ENCODE results near the gene HMGA1.

DNA sequence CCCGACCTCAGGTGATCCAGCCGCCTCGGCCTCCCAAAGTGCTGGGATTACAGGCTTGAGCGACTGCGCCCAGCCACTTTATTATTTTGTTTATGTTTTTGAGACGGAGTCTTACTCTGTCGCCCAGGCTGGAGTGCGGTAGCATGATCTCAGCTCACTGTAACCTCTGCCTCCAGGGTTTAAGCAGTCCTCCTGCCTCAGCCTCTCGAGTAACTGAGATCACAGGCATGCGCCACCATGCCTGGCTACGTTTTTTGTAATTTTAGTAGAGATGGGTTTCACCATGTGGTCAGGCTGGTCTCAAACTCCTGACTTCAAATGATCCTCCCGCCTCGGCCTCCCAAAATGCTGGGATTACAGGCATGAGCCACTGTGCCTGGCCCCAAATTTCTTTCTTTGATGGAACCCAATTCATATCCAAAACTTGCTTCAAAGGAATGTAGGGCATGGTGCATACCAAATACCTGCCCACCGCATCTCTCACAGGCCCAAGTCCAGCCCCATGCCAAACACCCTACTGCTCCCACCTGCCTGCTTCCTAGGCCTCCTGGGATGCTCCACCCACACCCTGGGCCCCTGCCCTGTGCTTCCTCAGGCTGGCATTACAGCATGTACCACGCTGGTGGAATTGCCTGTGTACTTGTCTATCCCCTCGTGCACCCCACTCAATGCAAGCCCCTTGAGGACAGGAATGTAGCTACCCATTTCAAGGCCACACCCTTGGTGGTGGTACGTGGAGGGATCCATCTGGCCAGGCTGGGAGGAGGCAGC lies 4.9 kb upstream of the HMGA1 start:
- TF ChIP-seq, protein P1, sequence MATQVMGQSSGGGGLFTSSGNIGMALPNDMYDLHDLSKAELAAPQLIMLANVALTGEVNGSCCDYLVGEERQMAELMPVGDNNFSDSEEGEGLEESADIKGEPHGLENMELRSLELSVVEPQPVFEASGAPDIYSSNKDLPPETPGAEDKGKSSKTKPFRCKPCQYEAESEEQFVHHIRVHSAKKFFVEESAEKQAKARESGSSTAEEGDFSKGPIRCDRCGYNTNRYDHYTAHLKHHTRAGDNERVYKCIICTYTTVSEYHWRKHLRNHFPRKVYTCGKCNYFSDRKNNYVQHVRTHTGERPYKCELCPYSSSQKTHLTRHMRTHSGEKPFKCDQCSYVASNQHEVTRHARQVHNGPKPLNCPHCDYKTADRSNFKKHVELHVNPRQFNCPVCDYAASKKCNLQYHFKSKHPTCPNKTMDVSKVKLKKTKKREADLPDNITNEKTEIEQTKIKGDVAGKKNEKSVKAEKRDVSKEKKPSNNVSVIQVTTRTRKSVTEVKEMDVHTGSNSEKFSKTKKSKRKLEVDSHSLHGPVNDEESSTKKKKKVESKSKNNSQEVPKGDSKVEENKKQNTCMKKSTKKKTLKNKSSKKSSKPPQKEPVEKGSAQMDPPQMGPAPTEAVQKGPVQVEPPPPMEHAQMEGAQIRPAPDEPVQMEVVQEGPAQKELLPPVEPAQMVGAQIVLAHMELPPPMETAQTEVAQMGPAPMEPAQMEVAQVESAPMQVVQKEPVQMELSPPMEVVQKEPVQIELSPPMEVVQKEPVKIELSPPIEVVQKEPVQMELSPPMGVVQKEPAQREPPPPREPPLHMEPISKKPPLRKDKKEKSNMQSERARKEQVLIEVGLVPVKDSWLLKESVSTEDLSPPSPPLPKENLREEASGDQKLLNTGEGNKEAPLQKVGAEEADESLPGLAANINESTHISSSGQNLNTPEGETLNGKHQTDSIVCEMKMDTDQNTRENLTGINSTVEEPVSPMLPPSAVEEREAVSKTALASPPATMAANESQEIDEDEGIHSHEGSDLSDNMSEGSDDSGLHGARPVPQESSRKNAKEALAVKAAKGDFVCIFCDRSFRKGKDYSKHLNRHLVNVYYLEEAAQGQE (IDR thresholded peaks at IDR 0.05; ENCODE audit: insufficient read depth in 1 of 2, low read depth in 2 of 2, low read length in 2 of 2), result no peak
- TF ChIP-seq POLR2AphosphoS5 (IDR thresholded peaks at IDR 0.05; ENCODE audit: low read depth, low read length) (no peak), TAF1 (IDR thresholded peaks at IDR 0.05; ENCODE audit: borderline replicate concordance, insufficient read depth, low read length) (no peak), SIN3A (IDR thresholded peaks at IDR 0.05; ENCODE audit: borderline replicate concordance, insufficient read depth, low read length) (no peak), FOXP2 (optimal IDR thresholded peaks at IDR 0.05; ENCODE audit: borderline replicate concordance, extremely low read depth, extremely low read length, insufficient read depth) (no peak)

Measured in PFSK-1 (cell line).